Measurements from ENCODE around the gene MAP4.
"Not testable (repeated sequence)": the region's sequence is repeated elsewhere in the genome, so short reads cannot be mapped to it uniquely, and the experiment has no call there.

MAP4 gene

DNA sequence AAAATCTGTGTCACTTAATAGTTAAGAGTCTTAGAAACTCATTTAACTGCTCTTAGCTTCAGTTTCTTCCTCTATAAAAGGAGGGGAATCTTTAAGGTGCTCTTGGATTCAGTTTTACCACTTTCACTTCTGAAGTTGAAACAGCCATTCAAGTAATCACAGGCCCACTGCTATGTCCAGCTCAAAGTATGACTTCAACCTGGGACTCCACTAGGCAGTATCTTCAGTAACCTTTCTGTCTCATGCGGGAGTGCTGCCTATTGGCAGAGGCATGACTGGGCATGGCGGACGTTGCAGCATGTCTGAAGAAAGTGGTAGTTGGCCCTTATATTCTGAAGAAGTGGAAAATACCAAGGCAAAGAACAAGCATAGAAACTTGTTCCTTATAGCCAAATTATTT lies 121.0 kb downstream of the MAP4 start:
- DNase-seq (ENCODE audit: low read depth in 3 of 3): no peak

DNA sequence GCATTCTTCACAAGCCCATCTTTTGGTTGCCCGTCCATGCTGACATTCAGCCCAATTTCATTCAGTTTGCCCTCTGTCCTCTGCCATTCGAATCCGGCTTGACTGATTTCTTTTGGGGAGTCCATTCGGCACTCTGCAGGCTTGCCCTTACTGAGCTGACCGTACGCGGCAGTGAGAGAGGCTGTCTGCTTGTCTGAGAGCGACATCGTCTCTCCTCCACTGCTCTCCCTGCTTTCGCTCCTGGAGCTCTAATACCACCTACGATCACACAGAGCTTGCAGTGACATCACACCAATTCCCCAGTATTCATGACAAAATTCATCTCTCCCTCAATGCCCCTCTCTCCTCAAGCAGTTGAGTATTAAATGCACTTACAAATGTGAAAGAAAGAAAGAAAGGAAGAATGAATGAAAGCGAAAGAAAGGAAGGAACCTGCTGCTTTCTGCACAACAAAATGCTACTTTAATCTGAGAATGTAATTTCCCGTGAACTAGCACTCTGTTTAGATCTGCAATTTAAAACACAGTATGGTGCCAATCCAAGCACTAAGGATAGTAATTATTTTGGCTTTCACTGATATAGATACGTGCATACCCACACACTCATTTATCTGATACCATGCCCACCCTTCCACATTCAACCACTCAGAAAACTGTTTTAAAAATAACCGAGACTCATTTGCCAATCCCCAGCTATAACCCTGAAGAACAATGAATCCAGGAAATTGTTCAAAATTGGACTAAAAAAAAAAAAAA lies 123.8 kb downstream of the MAP4 start:
- no peak for DNase-seq (ENCODE audit: low read depth in 3 of 3)

DNA sequence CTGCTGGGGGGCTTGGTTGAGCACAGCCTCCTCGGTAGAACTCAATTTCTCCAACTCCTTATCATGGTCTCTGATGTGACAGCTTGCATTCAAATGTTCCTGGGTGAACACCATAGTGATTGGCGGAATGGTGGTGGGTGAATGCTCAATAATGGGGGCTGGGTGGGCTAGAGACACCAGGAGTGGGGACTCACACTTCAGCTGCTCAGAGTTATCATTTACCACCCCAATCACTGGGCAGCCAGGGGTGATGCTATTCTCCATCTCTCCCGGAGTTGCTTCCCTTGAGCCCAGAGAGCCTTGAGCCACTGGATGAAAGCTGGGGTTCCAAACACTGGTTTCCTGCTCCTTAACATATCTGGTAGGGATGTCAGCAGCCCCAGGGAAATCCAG lies 124.6 kb downstream of the MAP4 start:
- DNase-seq (ENCODE audit: low read depth in 3 of 3): no peak

DNA sequence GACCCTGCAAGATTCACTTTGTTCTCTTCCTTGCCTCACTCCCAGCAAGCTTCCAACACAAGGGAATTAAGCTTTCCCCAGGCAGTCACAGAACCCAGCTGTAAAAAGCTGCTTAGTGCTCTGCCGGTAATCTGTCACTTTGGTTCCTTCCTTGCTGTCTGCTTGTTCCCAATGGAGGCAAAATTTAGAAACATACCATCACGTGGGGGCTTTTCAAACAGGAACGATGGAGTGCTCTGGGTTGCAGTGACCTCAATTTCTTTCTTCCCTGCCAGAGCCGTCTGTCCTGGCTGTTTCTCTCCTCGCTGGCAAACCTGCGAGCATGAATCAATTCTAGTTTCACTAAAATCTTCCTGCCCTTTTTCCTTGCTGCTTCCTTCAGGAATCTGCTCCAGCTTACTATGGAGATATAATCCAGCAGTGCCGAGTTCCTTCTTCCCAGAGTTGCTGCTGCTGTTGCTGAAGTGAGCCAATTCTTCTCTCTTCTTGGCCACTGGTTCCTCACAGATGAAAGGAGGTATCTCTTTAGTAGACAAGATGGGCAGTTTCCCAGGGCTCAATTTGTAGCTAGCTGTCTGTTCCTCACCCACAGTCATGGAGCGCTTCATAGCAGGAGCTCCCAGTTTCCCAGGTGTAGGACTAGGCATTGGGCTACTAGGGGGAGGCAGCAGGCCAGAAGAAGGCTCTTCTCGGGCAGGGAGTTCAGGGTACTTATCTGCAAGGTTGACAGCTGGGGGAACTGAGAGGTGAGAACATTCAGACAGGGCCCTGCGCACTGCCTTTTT lies 125.2 kb downstream of the MAP4 start:
- DNase-seq (ENCODE audit: low read depth in 3 of 3): no peak

DNA sequence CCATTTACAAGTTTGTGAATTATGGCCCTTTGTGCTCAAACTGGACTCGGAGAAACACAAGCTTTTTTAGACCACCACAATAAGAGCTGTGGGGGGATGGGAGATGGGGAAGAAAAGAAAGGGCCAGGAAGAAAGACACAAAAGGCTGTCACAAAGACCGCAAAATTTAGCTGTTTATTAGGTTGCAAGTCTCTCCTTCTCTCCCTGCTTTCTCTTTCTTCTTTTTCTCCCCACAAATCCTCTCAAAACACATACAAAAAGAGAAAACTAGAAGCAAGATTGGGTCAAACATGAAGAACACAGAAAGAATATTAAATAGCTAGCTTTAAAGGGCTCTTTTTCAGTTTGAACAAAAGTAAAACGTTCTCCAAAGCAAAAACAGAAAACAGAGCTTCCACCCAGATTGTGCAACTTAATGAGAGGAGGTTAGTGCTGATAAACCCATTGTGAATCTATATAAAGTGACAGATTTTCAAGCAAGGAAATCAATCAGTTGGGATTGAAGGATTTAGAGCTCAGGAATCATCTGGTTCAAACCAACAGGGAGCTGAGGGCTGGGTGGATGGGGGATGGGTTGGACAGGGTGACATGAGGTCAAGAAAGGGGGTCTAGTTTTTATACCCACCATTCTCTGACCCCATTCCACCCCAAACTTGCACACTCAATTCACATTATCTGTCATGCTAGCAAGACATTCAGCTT lies 125.9 kb downstream of the MAP4 start:
- no peak for DNase-seq (ENCODE audit: low read depth in 3 of 3)

DNA sequence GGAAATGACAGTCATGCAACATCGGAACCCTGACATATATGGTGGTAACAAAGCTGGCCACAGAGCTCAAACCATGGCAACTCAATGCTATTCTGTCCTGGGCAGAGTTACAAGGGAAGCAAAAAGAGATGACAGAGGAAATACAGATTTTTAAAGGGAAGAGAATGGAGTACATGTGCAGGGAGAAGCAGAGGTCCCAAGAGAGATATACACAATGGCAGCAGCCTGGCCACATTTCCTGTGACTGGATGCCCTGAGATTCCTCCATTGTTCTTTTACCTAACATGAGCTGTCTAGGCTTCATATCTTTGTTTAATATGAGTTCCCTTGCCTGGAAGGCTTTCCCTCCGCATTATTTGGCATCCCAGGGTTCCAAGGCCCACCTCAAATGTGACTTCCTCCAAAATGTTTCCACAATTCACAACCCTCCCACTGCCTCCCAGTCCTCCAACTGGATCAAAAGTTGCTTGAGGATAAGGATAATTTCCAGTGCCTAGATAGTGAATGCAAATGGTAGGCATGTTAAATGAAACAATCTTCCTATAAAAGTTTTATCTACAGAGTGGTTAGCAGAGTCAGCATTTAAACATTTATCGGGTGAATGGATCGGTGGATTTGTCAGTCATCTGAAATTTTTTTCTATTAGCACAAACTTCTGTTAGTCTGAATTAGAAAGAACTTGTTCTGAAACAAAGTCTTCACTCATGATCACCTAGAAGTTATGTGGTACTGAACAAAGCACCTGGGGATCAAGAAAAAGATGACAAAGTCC lies 127.0 kb downstream of the MAP4 start:
- DNase-seq (ENCODE audit: low read depth in 3 of 3): no peak

DNA sequence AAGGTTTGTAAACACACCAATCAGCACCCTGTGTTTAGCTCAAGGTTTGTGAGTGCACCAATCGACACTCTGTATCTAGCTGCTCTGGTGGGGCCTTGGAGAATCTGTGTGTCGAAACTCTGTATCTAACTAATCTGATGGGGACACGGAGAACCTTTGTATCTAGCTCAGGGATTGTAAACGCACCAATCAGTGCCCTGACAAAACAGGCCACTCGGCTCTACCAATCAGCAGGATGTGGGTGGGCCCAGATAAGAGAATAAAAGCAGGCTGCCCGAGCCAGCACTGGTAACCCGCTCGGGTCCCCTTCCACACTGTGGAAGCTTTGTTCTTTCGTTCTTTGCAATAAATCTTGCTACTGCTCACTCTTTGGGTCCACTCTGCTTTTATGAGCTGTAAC lies 128.2 kb downstream of the MAP4 start:
- DNase-seq (ENCODE audit: low read depth in 3 of 3): not testable (repeated sequence)

DNA sequence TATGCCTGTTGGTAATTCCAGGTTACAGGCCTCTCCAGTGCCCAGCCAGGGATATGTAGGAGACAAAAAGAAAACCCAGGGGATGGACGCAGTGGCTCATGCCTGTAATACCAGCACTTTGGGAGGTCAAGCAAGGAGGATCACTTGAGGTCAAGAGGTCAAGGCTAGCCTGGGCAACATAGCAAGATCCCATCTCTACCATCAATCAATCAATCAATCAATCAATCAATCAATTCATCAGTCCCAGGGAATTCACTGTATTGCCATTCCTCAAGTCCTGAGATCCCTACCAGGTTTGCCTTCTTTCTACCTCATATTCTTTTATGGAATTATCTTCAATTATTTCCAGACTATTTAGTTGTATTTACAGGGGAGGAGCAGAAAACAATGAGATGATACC lies 131.0 kb downstream of the MAP4 start:
- no peak for DNase-seq (ENCODE audit: low read depth in 3 of 3)

DNA sequence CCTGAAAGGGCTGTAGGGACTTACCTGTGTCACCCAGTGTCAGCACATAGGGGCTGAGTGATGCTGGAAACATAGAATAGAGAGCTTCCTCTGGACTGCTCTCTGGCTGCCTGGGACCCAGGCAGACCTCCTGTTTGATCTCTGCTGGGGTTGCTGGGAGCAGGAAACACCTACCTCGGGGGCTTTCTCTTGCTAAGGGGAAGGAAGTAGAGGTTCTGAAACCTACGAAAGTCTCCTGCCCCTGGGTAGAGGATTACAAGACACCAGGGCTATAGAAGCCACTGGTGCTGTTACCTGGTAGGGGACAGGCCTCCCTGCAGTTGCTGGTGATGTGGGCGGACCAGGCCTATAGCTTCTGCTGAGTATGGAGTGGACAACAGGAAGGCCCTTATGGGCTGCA lies 131.6 kb downstream of the MAP4 start:
- DNase-seq (ENCODE audit: low read depth in 3 of 3): no peak

DNA sequence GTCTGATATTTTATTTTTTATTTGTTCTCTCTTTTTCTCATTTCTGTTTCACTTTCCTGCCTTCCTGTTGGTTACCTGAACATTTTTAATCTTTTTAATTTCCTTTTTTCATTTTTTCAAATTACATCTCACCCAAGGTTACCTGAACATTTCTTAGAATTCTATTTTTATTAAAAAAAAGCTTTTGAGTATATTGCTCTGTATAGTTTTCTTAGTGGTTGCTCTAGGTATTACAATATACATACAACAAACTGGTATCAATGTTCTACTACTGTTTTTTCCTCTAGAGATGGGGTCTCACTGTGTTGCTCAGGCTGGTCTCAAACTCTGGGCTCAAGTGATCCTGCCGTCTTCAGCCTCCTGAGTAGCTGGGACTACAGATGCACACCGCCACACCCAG lies 133.9 kb downstream of the MAP4 start:
- no peak for DNase-seq (ENCODE audit: low read depth in 3 of 3)

DNA sequence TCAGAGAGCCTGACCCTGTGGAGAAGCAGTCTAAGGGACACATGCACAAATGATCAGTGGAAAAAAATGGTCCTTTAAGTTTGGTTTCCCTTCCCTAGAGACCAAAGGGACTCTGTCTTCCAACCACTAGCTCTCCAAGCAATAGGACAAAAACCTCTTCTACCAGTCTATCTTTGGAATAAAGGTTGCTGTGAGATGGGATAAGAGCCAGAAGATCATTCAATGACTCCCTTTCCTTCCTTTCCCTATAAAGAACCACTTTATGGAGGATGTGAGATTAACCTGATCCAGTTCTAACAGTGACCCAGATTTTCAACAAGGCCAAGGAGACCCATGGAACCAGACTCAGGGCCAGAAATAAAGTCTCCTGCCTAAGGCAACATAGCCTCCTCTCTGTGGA lies 138.5 kb downstream of the MAP4 start:
- DNase-seq (ENCODE audit: low read depth in 3 of 3): no peak

DNA sequence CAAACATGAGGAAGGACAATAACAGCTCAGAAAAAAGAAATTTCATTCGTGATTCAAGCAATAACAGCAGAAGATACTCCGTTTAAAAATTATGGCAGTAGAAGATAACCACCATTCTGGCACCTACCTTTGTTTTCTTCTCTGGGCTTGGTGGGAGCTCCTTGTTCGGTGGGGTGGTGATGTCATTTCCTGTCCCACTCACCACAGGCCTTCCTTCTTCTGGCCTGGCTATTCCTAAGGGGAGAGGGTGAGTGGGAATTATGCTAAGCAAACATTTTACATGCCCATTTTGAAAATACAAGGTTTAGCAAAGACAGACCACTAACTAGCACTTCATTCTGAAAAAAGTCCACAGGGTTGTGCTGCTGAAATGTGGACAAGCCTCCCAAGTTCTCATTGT lies 138.9 kb downstream of the MAP4 start:
- no peak for DNase-seq (ENCODE audit: low read depth in 3 of 3)

DNA sequence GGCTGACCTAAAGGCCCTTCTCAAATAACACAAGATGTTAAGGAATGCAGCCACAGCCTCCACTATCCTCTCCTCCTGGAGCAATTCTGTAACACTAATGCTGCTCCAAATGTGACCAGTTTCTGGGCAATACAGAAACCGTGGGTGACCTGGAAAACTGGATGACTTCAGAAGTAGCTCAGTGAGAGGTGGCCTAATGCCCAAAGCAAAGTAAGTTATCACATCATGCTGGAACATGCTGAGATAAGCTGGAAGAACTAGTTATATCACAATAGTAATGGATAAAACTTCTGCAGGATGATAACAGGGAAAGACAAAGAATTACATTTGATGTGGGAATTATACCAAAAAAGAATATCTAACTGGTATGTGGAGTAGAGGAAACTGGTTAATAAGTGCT lies 141.3 kb downstream of the MAP4 start:
- DNase-seq (ENCODE audit: low read depth in 3 of 3): no peak

DNA sequence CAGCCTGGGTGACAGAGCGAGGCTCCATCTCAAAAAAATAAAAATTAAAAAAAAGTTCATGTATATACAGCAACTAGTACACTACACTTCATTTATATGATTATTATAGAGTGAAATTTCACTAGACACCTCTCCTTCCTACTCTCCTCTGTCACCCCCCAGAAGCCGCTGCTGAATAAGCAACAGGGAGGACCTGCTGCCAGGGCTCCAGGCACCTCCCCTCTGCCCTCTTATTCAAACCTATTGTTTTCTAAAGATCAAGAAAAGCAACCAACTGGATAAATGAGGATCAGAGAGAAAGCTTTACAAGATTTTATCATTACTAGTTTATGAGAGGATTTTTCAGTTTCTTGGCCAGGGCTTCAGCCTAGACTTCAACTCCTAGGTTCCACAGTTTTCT lies 141.8 kb downstream of the MAP4 start:
- DNase-seq (ENCODE audit: low read depth in 3 of 3): no peak

DNA sequence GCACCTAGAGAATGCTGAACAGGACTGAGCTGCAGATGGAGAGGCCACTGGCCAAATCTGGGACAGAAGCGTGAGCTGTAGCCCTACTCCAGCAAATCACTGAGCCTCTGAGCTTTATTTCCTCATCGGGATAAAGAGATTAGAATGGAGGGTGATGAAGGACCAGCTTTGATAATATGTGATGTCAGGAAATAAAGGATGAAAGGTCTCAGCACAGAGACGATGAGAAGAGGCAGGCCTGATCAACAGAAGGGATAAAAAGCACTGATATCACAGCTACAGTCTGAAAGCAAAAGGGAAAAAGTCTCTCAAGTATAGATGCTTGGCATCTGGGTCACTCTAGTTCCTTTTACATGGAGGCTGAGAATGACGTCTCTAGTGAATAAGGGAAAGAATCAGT lies 143.3 kb downstream of the MAP4 start:
- no peak for DNase-seq (ENCODE audit: low read depth in 3 of 3)

DNA sequence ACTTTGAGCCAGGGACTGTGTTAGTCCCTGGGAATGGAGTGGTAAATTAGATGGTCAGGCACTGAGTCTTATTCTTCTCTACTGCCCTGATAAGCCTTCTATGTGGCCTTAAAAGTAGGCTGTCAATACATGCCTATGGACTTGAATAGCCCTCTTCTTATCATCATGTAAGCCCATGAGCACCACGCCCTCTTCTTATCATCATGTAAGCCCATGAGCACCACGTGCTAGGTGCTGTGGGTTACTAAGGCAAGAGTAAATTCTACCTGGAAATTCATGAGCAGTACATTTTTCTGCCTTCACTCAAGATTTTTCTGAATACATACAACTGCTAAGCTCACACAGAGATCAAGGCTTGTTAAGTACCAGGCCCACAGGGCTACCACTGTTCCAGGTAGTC lies 144.8 kb downstream of the MAP4 start:
- DNase-seq (ENCODE audit: low read depth in 3 of 3): no peak

DNA sequence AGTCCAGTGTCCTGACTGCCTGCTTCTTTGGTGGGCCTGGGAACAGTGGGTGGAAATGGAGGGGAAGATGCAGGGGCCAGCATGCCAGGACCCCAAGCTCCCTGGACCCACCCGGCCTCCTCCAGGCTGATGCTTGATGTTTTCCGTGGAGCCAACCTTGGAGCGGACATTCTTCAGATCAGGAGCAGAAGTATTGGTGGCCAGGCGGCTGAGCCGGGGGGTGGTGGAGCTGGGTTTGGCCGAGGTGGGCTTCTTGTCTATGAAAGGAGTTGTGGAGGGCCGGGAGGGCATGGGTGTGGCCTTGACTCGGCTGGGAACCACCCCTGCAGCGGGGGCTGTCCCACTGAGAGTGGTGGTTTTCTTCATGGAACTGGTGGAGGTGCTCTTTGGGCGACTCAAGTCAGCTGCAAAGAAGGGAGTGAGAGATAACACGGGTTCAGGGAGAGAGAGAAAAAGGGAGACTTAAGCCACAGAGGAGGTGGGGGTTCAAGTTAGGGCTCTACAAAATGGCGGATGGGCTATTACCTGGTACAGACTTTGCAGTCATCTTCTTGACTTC lies 145.4 kb downstream of the MAP4 start:
- DNase-seq (ENCODE audit: low read depth in 3 of 3): no peak

DNA sequence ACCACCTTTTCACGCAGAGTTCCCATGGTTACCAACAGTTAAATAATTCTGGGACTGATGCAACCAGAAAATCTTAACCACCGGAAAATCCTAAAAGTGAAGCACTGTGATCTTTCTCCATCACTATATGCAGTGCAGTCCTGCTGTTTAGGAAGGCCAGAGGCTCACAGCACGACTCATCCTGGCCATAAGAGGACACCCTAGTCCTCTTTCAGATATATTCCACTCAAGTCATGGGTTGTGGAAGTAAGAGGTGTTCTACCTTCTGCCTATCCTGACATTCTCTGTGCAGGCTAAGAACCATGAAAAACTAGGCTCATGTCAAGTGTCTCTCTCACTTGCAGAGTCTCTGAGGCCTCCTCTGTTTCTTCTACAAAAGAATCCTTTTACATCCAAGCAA lies 146.1 kb downstream of the MAP4 start:
- no peak for DNase-seq (ENCODE audit: low read depth in 3 of 3)

DNA sequence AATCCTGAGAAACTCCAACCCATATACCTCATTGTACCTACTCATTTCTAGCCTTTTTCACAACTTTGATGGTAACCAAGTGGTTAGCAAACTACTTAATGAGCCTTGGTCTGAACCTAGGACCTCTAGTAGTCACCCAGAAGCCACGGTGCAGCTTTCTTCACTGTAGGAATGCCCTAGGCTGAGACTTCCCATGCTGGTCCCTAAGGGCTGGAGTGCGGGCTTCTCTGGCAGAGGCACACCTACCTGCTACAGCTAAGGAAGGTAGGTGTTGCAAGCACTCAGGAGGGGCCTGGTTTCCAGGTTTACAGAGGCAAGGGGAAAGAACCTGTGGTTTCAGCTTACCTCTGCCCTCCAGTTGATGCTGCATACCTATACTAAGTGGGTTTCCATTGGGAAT lies 147.9 kb downstream of the MAP4 start:
- no peak for DNase-seq (ENCODE audit: low read depth in 3 of 3)

DNA sequence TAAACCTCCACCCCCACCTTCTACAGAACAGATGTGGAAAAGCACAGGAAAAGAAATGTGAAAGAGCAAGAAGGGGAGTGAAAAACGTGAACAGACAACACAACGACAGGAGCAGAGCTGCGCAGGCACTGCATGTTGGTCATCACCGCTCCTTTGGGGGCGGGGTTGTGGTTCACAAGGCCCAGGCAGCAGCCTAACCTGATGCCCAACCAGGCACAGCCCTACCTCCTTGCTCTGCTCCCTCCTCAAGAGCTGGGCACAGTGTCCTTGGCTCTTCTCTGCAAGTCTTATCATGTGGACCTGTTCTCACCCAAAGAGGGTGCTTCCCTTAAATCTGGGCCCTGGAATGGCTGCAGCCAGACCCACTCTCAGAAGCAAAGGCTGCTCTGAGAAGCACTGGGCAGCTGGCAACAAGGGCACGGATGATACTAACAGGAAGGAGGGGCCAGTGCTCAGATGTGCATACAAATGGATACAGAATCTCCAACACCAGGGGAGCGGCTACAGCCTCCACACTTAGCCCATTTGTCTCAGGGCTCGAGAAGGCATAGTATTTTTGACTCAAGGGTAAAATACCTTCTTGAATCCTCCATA lies 148.7 kb downstream of the MAP4 start:
- no peak for DNase-seq (ENCODE audit: low read depth in 3 of 3)

DNA sequence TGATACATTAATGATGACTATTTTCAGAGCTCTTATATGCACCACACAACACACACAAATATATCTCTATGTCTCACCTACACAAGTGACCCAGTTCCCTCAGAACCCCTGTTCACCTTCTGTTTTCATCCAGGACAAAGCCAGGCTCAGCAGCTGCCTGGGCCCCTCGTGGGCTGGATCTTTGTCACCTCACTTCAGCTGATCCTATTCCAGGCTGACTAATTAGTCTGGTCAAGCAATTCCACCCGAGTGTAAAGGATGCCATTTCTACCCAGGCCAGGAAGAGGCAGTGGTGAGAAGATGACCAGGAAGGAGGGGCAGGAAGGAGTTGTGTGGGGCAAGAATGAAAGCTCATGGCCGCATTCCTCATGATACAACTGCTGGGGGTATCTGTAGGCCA lies 151.0 kb downstream of the MAP4 start:
- no peak for DNase-seq (ENCODE audit: low read depth in 3 of 3)
